C1 segment of cervical spinal cord (tissue), 14 donors: Measurements from ENCODE around the gene PRR20E.
A peak's percentile ranks its signal among the peaks of the same experiment; 100 is the strongest.
"Not testable (repeated sequence)": the region's sequence is repeated elsewhere in the genome, so short reads cannot be mapped to it uniquely, and the experiment has no call there.

Source experiments
- DNase-seq, 14 donors: peaks; one replicate each; lab custom pipeline; 2025; lab: John Stamatoyannopoulos, UW

The PRR20E gene

DNA sequence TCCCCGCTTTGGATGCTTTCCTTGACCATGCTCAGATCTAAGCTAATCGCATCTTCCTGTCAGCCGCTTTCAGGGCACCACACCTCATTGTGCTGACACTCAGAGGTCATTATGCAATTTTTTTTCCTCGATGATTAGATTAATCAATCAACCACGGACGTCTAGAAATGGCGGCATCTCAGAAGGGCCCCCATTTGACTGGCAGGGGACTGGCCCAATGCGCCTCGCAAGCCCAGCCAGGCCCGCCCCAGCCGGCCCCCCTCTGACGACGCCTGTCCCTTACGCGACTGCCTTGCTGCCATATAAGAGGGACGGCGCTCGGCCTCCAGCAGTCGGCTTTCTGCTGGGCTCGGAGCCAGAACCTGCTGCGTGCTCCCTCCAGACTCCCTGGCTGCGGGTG lies at the start of gene PRR20E:
Gene PRR20E, plus strand, starts transcription at position 301 of the 400 bp plus-strand sequence. CDS start 387 bp downstream, outside the sequence.
- not testable (repeated sequence) for DNase-seq

- peak in 2 of 14 donors; percentile 0 to 15 for DNase-seq
These were observed 43.3 kb upstream of the PRR20E start for GRCh38 chr13:57123681-57124080.

GRCh38 chr13:57128909-57129308 lies 38.1 kb upstream of the PRR20E start:
- DNase-seq = no peak

GRCh38 chr13:57136093-57136492 lies 30.9 kb upstream of the PRR20E start:
- DNase-seq = no peak

DNA sequence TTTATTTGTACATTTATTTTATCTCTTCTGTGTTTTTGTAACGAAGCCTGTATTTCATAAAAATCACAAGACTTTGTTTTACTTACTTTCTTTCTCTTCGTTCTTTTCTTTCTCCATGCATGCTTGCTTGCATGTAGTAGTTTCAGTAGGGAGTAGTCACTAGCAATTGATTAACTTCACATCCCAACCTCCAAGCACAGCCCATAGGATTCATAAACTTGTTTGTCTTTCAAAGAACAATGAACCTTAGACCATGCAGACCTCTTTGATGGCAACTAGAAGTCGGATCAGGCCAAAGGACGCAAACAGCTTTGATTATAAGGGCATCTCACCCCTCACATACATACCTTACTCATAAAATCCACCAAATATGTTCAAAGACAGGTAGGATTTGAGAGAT lies 29.4 kb upstream of the PRR20E start:
- no peak for DNase-seq

DNA sequence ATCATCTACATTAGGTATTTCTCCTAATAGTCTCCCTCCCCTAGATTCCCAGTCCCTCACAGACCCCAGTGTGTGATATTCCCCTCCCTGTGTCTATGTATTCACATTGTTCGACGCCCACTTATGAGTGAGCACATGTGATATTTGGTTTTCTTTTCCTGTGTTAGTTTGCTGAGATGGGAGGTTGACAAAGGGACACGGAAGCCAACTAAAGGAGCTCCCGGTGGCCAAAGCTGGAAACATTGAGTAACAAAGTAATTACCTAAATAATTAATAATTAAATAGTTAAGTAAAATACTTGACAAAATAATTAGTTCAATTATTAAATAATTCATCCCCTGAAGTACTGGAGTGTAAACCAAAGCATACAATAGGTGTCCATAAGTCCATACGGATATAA lies 28.0 kb upstream of the PRR20E start:
- DNase-seq = no peak

- not testable (repeated sequence) for DNase-seq
These were observed 27.2 kb upstream of the PRR20E start for GRCh38 chr13:57139781-57140180.

- not testable (repeated sequence) for DNase-seq
These were observed 26.6 kb upstream of the PRR20E start, which contains the start of gene PRR20A for GRCh38 chr13:57140235-57140968. PRR20A (plus strand) TSS chr13:57140918; CDS start chr13:57141305, 387 bp downstream.

- not testable (repeated sequence) for DNase-seq
These were observed 19.8 kb upstream of the PRR20E start, which contains the start of gene PRR20B for GRCh38 chr13:57147188-57147587. PRR20B (plus strand) TSS chr13:57147488; CDS start chr13:57147875, 387 bp downstream.

GRCh38 chr13:57148106-57148505 lies 18.9 kb upstream of the PRR20E start:
- not testable (repeated sequence) for DNase-seq

DNA sequence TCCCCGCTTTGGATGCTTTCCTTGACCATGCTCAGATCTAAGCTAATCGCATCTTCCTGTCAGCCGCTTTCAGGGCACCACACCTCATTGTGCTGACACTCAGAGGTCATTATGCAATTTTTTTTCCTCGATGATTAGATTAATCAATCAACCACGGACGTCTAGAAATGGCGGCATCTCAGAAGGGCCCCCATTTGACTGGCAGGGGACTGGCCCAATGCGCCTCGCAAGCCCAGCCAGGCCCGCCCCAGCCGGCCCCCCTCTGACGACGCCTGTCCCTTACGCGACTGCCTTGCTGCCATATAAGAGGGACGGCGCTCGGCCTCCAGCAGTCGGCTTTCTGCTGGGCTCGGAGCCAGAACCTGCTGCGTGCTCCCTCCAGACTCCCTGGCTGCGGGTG lies 13.2 kb upstream of the PRR20E start, which contains the start of gene PRR20C:
Gene PRR20C, plus strand, starts transcription at position 301 of the 400 bp plus-strand sequence. CDS start 387 bp downstream, outside the sequence.
- not testable (repeated sequence) for DNase-seq

GRCh38 chr13:57160332-57160731 lies 6.7 kb upstream of the PRR20E start, which contains the start of gene PRR20D:
PRR20D (plus strand) TSS chr13:57160632; CDS start chr13:57161019, 387 bp downstream.
- DNase-seq = not testable (repeated sequence)

DNA sequence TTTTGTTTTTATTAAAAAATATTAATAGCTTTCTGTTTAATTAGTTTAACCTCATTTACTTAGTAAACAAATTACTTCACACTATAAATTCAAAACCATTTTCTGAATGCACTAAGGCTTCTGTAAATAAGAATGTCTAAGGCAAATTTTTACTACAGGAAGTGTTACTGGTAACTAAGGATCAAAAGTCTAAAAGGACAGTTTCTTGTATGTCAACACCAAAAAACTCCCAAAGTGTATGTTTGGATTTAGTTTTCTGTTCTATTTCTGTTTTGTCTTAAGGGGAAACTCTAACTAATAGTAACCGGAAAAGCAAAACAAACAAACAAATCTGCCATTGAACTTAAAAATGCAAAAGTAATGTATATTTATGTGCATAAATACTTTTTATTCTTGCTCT lies 24.7 kb downstream of the PRR20E start:
- no peak for DNase-seq

GRCh38 chr13:57212989-57213388 lies 46.0 kb downstream of the PRR20E start:
- DNase-seq = no peak
